HAP-1 (cell line): ENCODE results near the gene LGALSL.

Source experiments
- DNase-seq, 2 experiments: peaks; one replicate each; pipeline ENCODE4 v3.0.0-alpha.2; 2016 to 2020; ENCODE audit warnings: low spot score in 2 of 2
- H3K27me3 ChIP-seq: fragments of 250-450 bp; sonication (Bioruptor Pico); 2 replicates; pipeline ENCODE4 v1.5.1; 2020; ENCODE audit warnings: low read depth, mild to moderate bottlenecking, moderate library complexity
- H3K36me3 ChIP-seq: fragments of 250-450 bp; sonication (Bioruptor Pico); replicated peaks from 2 replicates; pipeline ENCODE4 v1.5.1; 2020; ENCODE audit warnings: mild to moderate bottlenecking
- H3K4me1 ChIP-seq: fragments of 250-450 bp; sonication (Bioruptor Pico); 2 replicates; pipeline ENCODE4 v1.5.1; 2020; ENCODE audit warnings: mild to moderate bottlenecking
- H3K4me3 ChIP-seq: fragments of 250-450 bp; sonication (Bioruptor Pico); 2 replicates; pipeline ENCODE4 v1.5.1; 2020; ENCODE audit warnings: mild to moderate bottlenecking, moderate library complexity
- H3K9me3 ChIP-seq: fragments of 250-450 bp; sonication (Bioruptor Pico); 2 replicates; pipeline ENCODE4 v1.5.1; 2020; ENCODE audit warnings: mild to moderate bottlenecking, moderate library complexity
- in situ Hi-C: fragments of 300-500 bp; cut with MboI; formaldehyde crosslinking; loops from 3 replicates; pipeline ENCODE4 v1.14.3; 2020; ENCODE audit warnings: low sequenced_read_pairs, inconsistent platforms, mixed read lengths

Gene LGALSL

DNA sequence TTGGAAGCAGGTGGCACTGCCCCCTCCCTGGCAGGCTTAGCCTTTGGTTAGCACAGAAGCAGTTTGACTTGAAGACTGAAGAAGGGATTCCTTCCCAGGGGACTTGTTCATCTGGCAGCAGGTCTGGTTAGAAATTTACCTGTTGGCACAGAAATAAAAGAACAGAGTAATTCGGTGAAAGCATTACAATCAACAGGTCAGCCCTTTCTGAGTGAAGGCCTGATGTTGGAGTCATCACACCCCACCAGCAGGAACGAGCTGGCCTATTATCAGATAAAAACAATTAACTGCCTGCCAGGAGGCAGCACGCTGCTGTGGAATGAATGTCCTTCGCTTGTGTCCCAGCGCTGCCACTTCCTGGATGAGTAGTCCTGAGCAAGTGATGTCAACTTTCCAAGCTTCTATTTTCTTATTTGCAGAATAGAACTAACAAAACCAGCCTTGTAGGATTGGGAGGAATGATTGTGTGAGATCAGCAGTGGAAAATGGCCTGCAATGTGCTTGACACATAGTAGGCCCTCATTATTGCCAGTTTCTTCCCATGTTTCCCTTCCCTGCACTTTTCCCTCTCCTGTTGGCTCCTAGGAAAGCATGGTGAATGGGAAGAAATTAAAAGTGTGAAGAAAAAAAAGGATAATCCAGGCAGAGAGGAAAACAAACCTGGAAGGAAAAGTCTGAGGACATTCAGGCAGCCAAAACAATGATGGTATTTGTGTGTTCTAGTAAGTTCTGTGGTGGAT lies 29.0 kb downstream of the LGALSL start:
- in situ Hi-C loops = loop anchor here (10.0 kb wide), 1 partner anchor 438 kb away; no protein-coding TSS in a partner anchor
- no peak overlapping the region for H3K4me3 ChIP-seq
- no peak for DNase-seq
- no peaks in the 10 kb centered on the region for H3K36me3 ChIP-seq
- no peaks in the 10 kb centered on the region for H3K27me3 ChIP-seq
- no peaks in the 10 kb centered on the region for H3K9me3 ChIP-seq
- peaks cover 12% of the 10 kb centered on the region for H3K4me1 ChIP-seq

DNA sequence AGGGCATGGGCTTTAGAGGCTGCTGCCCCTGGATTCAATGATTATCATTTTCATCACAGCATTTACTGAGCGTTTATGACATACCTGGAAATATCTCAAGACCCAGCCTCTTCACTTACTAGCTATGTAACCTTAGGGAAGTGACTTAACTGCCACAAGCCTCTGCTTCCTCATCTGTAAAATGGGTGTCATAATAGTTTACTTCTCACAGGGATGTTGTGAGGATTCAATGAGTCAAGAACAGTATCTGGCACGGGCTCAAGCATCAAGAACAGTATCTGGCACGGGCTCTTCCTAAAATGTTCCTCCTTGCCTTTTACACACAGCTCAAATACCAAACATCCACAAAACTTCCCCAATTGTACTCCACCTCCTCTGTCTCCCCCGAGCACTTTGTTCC lies 31.4 kb downstream of the LGALSL start:
- in situ Hi-C loops = loop anchor here (5.0 to 10.0 kb wide), 2 partner anchors 153 to 441 kb away; no protein-coding TSS in a partner anchor
- Histone ChIP-seq H3K4me3 (no peak overlapping the region), H3K36me3 (no peaks in the 10 kb centered on the region), H3K27me3 (no peaks in the 10 kb centered on the region), H3K4me1 (peaks cover 7% of the 10 kb centered on the region), H3K9me3 (no peaks in the 10 kb centered on the region)
- DNase-seq = no peak

DNA sequence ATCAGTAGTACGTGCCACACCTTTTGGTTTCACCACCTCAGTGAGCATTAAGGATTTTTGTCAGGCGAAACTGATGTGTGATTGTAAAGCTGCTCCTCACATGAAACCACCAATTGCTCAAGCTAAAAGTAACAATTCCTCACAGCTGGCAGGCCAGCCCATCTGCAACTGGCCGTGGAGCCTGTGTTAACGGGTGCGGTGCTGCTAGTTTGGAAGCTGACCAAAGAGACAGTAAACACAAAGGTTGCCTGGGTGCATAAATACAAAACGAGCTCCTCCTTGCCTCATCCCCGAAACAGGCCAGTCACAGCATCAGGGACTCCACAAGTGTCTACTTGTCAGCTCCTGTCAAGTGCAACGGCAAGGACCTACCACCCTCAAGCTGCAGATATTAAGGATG lies 32.0 kb downstream of the LGALSL start:
- Histone ChIP-seq H3K4me1 (peaks cover 7% of the 10 kb centered on the region), H3K9me3 (no peaks in the 10 kb centered on the region), H3K27me3 (no peaks in the 10 kb centered on the region), H3K4me3 (no peak overlapping the region), H3K36me3 (no peaks in the 10 kb centered on the region)
- peak in 1 of 2 experiments; percentile 24 for DNase-seq
- in situ Hi-C loops = loop anchor here (5.0 to 10.0 kb wide), 2 partner anchors 154 to 441 kb away; no protein-coding TSS in a partner anchor

DNA sequence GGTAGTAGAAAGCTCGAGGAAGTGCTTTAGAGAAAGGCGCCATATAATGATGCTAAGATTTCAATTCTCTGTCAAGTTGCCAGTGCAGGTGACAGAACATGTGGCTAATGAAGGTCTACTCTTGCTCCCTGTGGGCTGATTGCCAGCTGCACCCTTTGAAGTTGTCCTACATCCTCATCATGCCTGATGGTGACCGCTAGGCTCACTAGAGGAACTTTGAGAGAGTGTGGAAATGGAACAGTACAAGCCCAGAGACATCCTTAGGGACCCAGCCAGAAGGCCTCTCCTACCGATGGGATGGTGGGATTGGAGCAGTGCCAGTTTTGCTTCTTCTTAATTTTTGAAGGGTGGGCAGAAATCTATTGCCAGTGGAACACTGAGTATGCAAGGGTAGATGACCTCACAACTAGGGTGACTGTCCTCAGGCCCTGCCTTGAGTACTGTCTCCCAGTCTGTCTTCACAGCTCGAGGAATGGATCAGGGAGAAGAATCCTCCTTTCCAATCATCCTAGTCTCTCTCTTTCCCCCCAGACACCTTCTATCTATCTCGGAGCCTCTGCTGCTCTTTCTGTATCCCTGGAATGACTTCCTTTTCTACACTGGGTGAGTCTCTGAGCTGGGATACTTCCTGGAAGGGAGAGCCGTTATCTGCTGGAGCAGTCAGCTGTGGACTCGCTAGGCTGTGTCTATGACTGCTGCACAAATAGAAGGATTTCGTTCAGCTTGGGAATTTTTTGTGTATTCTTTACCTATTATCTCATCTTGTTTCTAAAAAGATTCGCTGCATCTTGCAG lies 33.5 kb downstream of the LGALSL start:
- in situ Hi-C loops = loop anchor here (5.0 to 10.0 kb wide), 2 partner anchors 155 to 443 kb away; no protein-coding TSS in a partner anchor
- no peak for DNase-seq
- Histone ChIP-seq H3K4me1 (peaks cover 7% of the 10 kb centered on the region), H3K36me3 (no peaks in the 10 kb centered on the region), H3K4me3 (no peak overlapping the region), H3K27me3 (no peaks in the 10 kb centered on the region), H3K9me3 (no peaks in the 10 kb centered on the region)

DNA sequence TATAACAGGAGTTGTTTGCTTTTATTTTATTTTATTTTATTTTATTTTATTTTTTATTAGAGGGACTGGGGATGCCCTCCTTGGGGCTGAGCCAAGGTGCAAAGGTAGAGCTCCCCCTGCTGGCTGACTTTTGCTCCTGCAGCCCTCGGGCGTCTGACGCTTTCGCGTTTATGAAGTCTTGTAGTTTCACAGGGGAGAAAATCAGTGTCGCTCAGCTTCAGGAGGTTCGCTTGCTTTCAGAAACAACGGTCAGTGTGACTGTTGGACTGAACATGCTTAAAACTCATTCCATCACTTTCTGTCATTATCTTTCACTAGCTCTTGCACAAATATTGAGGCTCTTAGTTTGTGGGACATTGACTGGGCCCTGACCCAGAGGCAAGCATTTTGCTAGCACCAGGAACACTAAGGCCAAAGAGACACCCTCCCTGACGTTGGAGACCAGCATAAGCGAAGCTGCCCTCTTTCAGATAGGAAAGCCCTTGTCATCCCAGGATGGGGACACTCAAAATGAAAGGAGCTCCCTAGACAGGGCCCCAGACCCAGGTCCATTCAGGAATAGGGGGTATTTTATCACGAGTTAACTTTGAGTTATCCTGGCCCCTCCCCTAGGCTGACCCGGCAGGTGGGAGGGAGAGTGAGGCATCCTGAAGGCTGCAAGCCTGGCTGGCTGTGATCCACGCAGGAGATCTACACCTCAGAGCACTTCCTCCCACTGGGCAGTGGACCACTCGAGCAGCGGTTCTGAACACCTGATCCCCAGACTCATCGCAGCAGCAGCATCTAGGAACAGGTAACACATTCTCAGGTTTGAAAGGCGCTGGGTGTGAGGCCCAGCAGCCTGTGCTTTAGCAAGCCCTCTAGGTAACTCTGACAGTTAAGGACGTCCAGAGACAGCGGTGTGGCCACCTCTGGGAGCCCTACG lies 34.4 kb downstream of the LGALSL start:
- no peaks in the 10 kb centered on the region for H3K9me3 ChIP-seq
- in situ Hi-C loops = loop anchor here (5.0 to 10.0 kb wide), 2 partner anchors 156 to 444 kb away; no protein-coding TSS in a partner anchor
- peaks cover 7% of the 10 kb centered on the region for H3K4me1 ChIP-seq
- H3K36me3 ChIP-seq = no peaks in the 10 kb centered on the region
- no peak overlapping the region for H3K4me3 ChIP-seq
- no peaks in the 10 kb centered on the region for H3K27me3 ChIP-seq
- DNase-seq = peak; percentile 66 to 89

DNA sequence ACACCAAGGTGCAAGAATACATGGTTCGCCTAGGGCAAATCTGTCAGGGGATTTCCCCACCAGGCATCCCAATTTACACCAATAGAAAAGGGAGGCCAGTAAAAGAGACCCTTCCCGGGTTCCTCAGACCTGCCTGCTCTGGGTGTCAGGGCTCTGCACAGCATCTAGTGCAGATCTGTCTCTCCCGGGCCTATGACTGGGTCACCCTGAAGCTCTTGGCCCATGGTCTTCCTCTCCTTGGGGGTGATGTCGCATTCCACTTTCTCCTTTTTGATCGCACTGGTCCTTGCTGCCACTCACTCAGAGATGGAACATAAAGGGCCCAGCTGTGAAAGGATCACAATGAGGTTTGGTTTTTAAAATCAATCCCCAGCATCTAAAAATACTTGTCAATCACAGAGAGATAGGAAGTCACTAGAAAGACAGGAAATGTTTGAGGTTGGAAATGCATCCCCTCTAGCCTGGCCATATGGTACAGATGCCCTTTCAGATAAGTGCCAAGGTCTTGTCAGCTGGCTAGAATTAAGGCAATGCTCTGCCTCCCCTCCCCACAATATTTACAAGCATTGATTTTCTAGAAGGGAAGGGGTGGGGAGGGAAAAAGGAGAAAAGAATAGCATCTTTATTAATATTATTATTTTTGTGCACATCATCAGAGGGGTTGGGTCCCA lies 35.3 kb downstream of the LGALSL start:
- Histone ChIP-seq H3K4me3 (no peak overlapping the region), H3K9me3 (no peaks in the 10 kb centered on the region), H3K36me3 (no peaks in the 10 kb centered on the region), H3K4me1 (peaks cover 7% of the 10 kb centered on the region), H3K27me3 (no peaks in the 10 kb centered on the region)
- no peak for DNase-seq
- in situ Hi-C loops = loop anchor here (5.0 to 10.0 kb wide), 2 partner anchors 157 to 444 kb away; no protein-coding TSS in a partner anchor

DNA sequence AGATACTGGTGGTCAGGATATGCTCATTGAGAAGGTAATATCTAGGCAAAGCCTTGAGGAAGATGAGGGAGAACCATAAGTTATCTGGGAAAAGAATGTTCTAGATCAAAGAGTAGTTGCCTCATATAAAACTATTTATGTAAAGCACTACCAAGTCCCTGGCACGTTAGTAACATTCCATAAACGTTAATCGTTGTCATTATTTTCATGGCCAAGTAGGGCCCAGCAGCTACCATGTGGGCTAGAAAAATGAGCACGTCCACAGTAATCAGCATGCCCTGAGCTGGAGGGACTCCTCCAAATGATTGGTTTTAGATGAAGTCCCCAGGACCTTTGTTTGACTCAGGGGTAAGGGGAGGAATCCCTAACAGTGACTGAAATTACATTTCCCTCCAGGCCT lies 37.5 kb downstream of the LGALSL start:
- H3K4me1 ChIP-seq = peaks cover 7% of the 10 kb centered on the region
- no peak for DNase-seq
- H3K27me3 ChIP-seq = no peaks in the 10 kb centered on the region
- in situ Hi-C loops = no loop called here
- no peaks in the 10 kb centered on the region for H3K9me3 ChIP-seq
- H3K4me3 ChIP-seq = no peak overlapping the region
- H3K36me3 ChIP-seq = no peaks in the 10 kb centered on the region

DNA sequence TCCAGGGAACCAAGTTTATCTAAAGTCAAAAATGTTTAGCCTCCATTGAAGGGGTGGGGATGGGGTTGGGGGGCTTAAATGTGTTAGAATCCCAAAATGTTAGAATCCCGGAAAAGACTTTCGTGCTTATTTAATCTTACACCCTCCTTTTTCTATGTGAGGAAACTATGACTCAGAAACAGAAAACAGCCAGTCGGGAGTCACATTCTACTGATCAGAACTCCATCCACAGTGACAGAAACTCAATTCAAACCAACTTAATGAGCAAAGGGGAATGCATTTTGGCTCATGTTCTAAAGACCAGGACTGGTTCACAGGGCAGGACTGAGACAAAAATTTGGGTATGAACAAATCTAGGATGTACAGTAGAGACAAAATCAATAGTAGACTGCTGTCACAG lies 38.3 kb downstream of the LGALSL start:
- Histone ChIP-seq H3K4me1 (peaks cover 7% of the 10 kb centered on the region), H3K27me3 (no peaks in the 10 kb centered on the region), H3K36me3 (no peaks in the 10 kb centered on the region), H3K4me3 (no peak overlapping the region), H3K9me3 (no peaks in the 10 kb centered on the region)
- in situ Hi-C loops = no loop called here
- DNase-seq = no peak

DNA sequence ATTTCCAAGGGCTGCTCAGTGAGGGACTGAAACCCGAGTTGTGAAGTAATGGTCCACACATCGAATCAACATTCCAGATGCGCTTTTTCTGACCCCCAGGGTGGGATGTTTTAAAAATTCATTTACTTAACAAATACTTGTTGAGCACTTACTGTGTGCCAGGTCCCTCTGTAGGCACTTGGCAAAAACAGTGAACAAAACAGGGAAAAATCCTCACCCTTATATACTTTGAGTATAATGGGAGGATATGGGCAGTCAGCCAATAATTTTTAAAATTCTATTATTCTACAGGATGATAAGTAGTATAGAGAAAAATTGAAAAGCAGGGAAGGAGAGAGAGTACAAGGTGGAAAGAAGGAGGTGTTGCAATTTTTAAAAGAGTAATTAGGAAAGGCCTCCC lies 38.9 kb downstream of the LGALSL start:
- no peaks in the 10 kb centered on the region for H3K9me3 ChIP-seq
- in situ Hi-C loops = no loop called here
- H3K4me1 ChIP-seq = peaks cover 4% of the 10 kb centered on the region
- no peak for DNase-seq
- H3K27me3 ChIP-seq = no peaks in the 10 kb centered on the region
- no peaks in the 10 kb centered on the region for H3K36me3 ChIP-seq
- H3K4me3 ChIP-seq = no peak overlapping the region

DNA sequence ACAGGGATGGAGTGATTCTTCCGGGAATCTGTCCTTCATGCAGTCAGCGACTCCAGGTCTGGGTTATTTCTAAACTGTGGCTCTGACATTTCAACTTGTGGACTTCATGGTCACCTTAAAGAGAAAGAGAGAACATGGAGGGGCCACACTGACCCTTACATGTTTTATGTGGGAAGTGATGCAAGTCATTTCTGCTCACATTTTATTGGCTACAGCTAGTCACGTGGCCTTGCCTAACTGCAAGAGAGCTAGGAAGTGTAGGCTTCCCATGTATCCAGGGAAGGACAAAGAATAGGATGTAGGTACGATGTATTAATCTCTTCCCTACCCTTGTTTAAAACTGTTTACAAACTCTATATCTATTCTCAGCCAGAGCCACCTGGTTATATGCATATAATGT lies 39.8 kb downstream of the LGALSL start:
- H3K27me3 ChIP-seq = no peaks in the 10 kb centered on the region
- H3K4me3 ChIP-seq = no peak overlapping the region
- no peaks in the 10 kb centered on the region for H3K36me3 ChIP-seq
- no peaks in the 10 kb centered on the region for H3K4me1 ChIP-seq
- no peak for DNase-seq
- H3K9me3 ChIP-seq = no peaks in the 10 kb centered on the region
- in situ Hi-C loops = no loop called here

DNA sequence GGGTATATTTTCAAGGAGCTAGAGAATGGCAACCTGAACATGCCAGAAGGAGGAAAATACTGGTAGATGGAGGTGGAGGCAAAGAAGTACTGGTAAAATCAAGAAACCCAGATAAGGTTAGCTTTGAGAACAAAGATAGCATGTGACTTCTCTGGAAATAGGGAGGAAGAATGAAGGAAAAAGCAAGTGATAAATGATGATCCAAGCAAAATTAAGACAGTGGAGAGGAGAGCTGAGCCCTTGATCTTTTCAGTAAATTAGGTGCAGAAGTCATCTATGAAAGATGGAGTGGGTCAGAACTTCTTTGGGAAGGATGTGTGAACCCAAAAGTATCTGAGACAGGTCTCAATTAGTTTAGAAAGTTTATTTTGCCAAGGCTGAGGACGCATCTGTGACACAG lies 44.5 kb downstream of the LGALSL start:
- no peaks in the 10 kb centered on the region for H3K36me3 ChIP-seq
- H3K27me3 ChIP-seq = no peaks in the 10 kb centered on the region
- H3K4me3 ChIP-seq = no peak overlapping the region
- DNase-seq = no peak
- peaks cover 1% of the 10 kb centered on the region; the same call in 1 of the 2 replicates for H3K4me1 ChIP-seq
- H3K9me3 ChIP-seq = no peaks in the 10 kb centered on the region
- in situ Hi-C loops = no loop called here

DNA sequence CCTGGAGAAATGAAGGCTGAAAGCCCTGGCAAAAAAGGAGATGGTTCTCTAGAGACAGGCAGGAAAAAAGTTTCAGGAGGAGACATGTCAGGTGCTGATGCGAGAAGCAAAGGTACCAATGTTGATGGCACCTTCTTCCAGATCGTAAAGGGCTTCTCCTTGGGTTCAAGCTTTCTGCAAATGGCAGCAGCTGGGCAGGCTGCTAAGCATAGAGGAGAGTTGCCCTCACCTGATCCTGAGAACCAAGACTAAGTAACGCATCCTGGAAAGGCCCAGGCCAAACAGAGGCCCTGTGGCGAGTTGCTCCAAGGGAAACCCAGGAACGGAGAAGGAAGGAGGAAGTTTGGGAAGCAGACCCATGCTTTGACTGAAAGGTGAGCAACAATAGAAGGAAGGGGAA lies 46.6 kb downstream of the LGALSL start:
- H3K4me1 ChIP-seq = peaks cover 4% of the 10 kb centered on the region; the same call in 1 of the 2 replicates
- no peaks in the 10 kb centered on the region for H3K36me3 ChIP-seq
- no peaks in the 10 kb centered on the region for H3K9me3 ChIP-seq
- in situ Hi-C loops = no loop called here
- no peak overlapping the region for H3K4me3 ChIP-seq
- no peaks in the 10 kb centered on the region for H3K27me3 ChIP-seq
- DNase-seq = no peak

DNA sequence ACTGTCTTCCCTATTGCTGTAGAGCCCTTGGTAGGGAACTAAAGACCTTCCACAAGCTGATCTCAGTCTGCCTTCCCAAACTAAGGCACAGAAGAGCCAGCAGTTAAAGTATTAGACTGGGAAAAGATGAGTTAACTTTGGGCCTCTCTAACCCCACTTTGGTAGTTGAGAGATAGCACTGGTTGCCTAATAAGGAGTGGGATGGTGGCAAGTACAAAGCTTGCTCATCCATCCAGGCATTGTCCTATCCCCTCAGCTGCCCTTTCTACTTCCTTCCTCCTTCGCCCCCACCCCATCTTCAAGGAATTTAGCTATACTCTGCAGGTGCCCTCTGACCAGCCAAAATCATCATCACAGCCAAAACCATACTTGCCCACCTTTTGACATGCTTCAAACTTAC lies 48.0 kb downstream of the LGALSL start:
- in situ Hi-C loops = no loop called here
- no peak for DNase-seq
- H3K27me3 ChIP-seq = no peaks in the 10 kb centered on the region
- no peaks in the 10 kb centered on the region for H3K9me3 ChIP-seq
- no peak overlapping the region for H3K4me3 ChIP-seq
- peaks cover 4% of the 10 kb centered on the region; the same call in 1 of the 2 replicates for H3K4me1 ChIP-seq
- H3K36me3 ChIP-seq = no peaks in the 10 kb centered on the region
